Left lung (tissue), 10 donors: ENCODE measurements around the gene NLRX1. TPM values are rescaled to one million over a fixed set of nuclear protein-coding genes. Genes with fewer than 3 reads are reported as not detected.

ENCODE experiments used
- ATAC-seq: fragments of 200-7000 bp; cut with Tn5 transposase; one replicate; pipeline ENCODE4 v1.9.1; 2020; ENCODE audit warnings: moderate library complexity
- DNase-seq, 4 donors: peaks; one replicate each; pipeline ENCODE4 v3.0.0-alpha.2; 2013 to 2020
- H3K27ac ChIP-seq, 2 donors: fragments of 200-600 bp; sonication (generic) in 1 of 2; one replicate each; pipeline versions ENCODE4 v1.5.0 to v1.8.0; 2020 to 2021
- H3K27me3 ChIP-seq, 2 donors: fragments of 200-600 bp; sonication (generic) in 1 of 2; one replicate each; pipeline versions ENCODE4 v1.5.0 to v1.8.0; 2020 to 2021
- H3K36me3 ChIP-seq, 2 donors: fragments of 200-600 bp; sonication (generic) in 1 of 2; one replicate each; pipeline versions ENCODE4 v1.5.0 to v1.8.0; 2020 to 2021
- H3K4me1 ChIP-seq, 2 donors: fragments of 200-600 bp; one replicate each; pipeline ENCODE4 v1.8.0; 2021
- H3K4me3 ChIP-seq, 2 donors: fragments of 200-600 bp; sonication (generic) in 1 of 2; one replicate each; pipeline versions ENCODE4 v1.5.0 to v1.8.0; 2020 to 2021; ENCODE audit warnings: mild to moderate bottlenecking in 1 of 2
- H3K9me3 ChIP-seq, 2 donors: fragments of 200-600 bp; sonication (generic) in 1 of 2; one replicate each; pipeline versions ENCODE4 v1.5.0 to v1.8.0; 2020 to 2021
- CTCF ChIP-seq, 2 donors: fragments of 200-600 bp; sonication (generic) in 1 of 2; IDR thresholded peaks; one replicate each; pipeline versions ENCODE4 v1.5.0 to v1.8.0; 2021; ENCODE audit warnings: antibody characterized with exemption in 2 of 2
- intact Hi-C, 2 donors: fragments of 100-400 bp; cut with DNase I; formaldehyde crosslinking; loops; one replicate each; pipeline versions ENCODE4 v1.11.2 to v1.14.2; 2022
- polyA plus RNA-seq, 6 donors: library from polyadenylated mRNA; unstranded; fragments of 120-200 nt; gene quantifications; one replicate each; pipeline ENCODE4 v1.2.1, GENCODE V29; 2013; ENCODE audit not compliant: insufficient read length in 6 of 6
- total RNA-seq, 2 donors: library from RNA; stranded (reverse); fragmentation: NEBNext Ultra II Directional; extraction: Animal tissue kit (Norgen Biotek cat#: 25700); gene quantifications; one replicate each; pipeline ENCODE4 v1.2.1, GENCODE V29; 2021
- donor health status: DM: no; HTN: yes; CAD: no.
- donor health status: DM: no; HTN: no; CAD: no.

The NLRX1 gene
- total and polyA plus RNA-seq, 8 donors = 9.9 to 15.7 (median 12.0) TPM

- DNase-seq (peak in 1 of 4 donors; percentile 59), ATAC-seq (peak; percentile 88)
- H3K4me3 ChIP-seq = no peak overlapping the region
- no peaks in the 10 kb centered on the region for H3K36me3 ChIP-seq
- peaks cover 10 to 22% of the 10 kb centered on the region in 2 donors for H3K4me1 ChIP-seq
- intact Hi-C loops = no loop called here
- TF ChIP-seq CTCF (IDR thresholded peaks at IDR 0.05) = peak; percentile 61 to 71
- H3K9me3 ChIP-seq = no peaks in the 10 kb centered on the region
- H3K27me3 ChIP-seq = peaks cover 8 to 49% of the 10 kb centered on the region in 2 donors
- H3K27ac ChIP-seq = no peak overlapping the region
Measured at GRCh38 chr11:119144825-119145486, 23.6 kb upstream of the NLRX1 start.

DNA sequence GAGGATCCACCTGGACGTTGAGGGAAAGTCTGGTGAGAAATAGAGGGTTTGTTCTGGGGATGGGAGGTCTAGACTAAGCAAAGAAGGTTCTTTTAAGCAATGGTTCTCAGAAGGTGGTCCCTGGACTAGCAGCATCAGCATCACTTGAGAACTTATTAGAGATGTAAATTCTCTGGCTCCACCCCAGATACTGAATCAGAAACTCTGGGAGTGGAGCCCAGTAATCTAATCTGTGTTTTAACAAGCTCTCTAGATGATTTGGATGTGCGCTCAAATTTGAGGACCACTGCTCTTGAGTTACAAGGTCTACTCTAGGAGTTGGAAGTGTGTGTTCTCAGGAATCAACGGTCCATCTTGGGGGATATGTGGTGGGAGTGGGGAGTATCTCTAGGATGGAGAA is 23.0 kb upstream of the NLRX1 start:
- intact Hi-C loops = no loop called here
- Histone ChIP-seq H3K27me3 (peaks cover 11 to 55% of the 10 kb centered on the region in 2 donors), H3K27ac (no peak overlapping the region), H3K4me1 (peaks cover 10 to 22% of the 10 kb centered on the region in 2 donors), H3K4me3 (no peak overlapping the region), H3K36me3 (no peaks in the 10 kb centered on the region), H3K9me3 (no peaks in the 10 kb centered on the region)
- no peak for TF ChIP-seq CTCF (IDR thresholded peaks at IDR 0.05)
- no peak for DNase-seq
- no peak for ATAC-seq

- Histone ChIP-seq H3K4me3 (no peak overlapping the region), H3K27ac (no peak overlapping the region), H3K4me1 (peaks cover 10 to 22% of the 10 kb centered on the region in 2 donors), H3K36me3 (no peaks in the 10 kb centered on the region), H3K27me3 (peaks cover 11 to 74% of the 10 kb centered on the region in 2 donors), H3K9me3 (no peaks in the 10 kb centered on the region)
- ATAC-seq (no peak), DNase-seq (no peak)
- TF ChIP-seq CTCF (IDR thresholded peaks at IDR 0.05) = no peak
- intact Hi-C loops = no loop called here
Measured at GRCh38 chr11:119147604-119148333, 20.8 kb upstream of the NLRX1 start.

GRCh38 chr11:119148720-119149017 is 19.9 kb upstream of the NLRX1 start:
- Histone ChIP-seq H3K27me3 (peaks cover 11 to 76% of the 10 kb centered on the region in 2 donors), H3K9me3 (no peaks in the 10 kb centered on the region), H3K36me3 (no peaks in the 10 kb centered on the region), H3K4me1 (peaks cover 10 to 22% of the 10 kb centered on the region in 2 donors), H3K4me3 (peak overlapping the region; percentile 46 to 53), H3K27ac (no peak overlapping the region)
- no peak for TF ChIP-seq CTCF (IDR thresholded peaks at IDR 0.05)
- intact Hi-C loops = no loop called here
- peak in 1 of 4 donors; percentile 11 for DNase-seq
- ATAC-seq = no peak

DNA sequence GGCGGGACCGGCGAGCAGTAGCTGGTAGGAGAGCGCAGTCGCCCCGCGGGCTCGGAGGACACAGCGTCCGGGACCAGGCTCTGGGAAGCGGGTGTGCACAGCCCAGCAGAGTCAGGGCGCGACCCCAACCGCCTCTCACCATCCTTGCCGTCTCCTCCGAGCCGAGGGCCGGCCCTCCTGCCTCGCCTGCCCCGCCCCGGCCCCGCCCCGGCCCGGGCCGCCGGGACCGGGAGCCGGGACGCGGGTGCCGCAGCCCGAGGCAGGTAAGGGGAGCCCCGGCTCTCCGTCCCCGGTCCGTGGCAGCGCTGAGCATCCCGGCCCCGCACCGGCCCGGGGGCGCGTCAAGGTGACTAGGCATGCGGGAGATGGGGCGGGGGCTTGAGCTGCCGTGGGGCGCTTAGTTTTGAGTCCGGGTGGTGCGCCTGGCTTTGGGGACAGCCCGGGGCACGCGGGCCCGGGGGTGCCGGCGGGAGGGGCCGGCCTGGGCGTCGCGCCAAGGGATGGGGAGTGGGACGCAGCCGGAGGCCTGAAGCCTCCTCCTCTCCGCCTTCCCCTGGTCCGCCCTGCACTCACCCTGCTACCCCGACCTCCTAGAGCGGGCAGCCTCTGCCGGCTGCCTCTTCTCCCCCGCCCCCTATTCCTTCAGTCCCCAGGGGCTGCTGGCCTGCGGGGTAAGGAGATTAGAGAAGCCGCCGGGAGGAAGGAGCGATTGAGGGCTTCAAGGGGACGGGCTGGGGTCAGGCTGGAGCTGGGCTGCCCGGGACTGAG is 19.3 kb upstream of the NLRX1 start, which contains the start of gene ABCG4:
TSS of gene ABCG4 (plus strand) at position 35 of the 768 bp plus-strand sequence. CDS start 914 bp downstream, outside the sequence.
- Histone ChIP-seq H3K27ac (no peak within 1 kb of the TSS), H3K9me3 (no peaks in the 10 kb centered on the region), H3K36me3 (no peaks in the 10 kb centered on the region), H3K4me1 (peaks cover 10 to 22% of the 10 kb centered on the region in 2 donors), H3K27me3 (peaks cover 11 to 76% of the 10 kb centered on the region in 2 donors), H3K4me3 (peak within 1 kb of the TSS; percentile 46 to 53)
- no peak for TF ChIP-seq CTCF (IDR thresholded peaks at IDR 0.05)
- DNase-seq = peak in 2 of 4 donors; percentile 43 to 85
- intact Hi-C loops = no loop called here
- peak; percentile 62 for ATAC-seq
